DOHH2 (cell line): ENCODE measurements around the gene WWTR1.

Source experiments
- H3F3A ChIP-seq: fragments of 200-600 bp; sonication (generic), shearing (Covaris generic); 2 replicates; pipeline ENCODE4 v1.6.0; 2016; ENCODE audit warnings: antibody characterized with exemption, mild to moderate bottlenecking; ENCODE audit not compliant: control insufficient read depth, insufficient read depth
- H3K27ac ChIP-seq: fragments of 200-600 bp; sonication (generic); 2 replicates; pipeline ENCODE4 v1.5.1; 2014; ENCODE audit warnings: low read depth, mild to moderate bottlenecking, low read length, moderate library complexity
- H3K27me3 ChIP-seq: fragments of 200-600 bp; sonication (generic); 2 replicates; pipeline ENCODE4 v1.6.1; 2014; ENCODE audit warnings: mild to moderate bottlenecking, low read length, mixed read lengths; ENCODE audit not compliant: control insufficient read depth
- H3K36me3 ChIP-seq: fragments of 200-600 bp; sonication (generic); 2 replicates; pipeline ENCODE4 v1.6.1; 2014; ENCODE audit warnings: mild to moderate bottlenecking, low read length, moderate library complexity, mixed read lengths; ENCODE audit not compliant: control insufficient read depth
- H3K4me1 ChIP-seq: fragments of 200-600 bp; sonication (generic); 2 replicates; pipeline ENCODE4 v1.6.1; 2014; ENCODE audit warnings: mild to moderate bottlenecking, low read length, mixed read lengths; ENCODE audit not compliant: control insufficient read depth
- H3K4me2 ChIP-seq: fragments of 200-600 bp; sonication (generic); 2 replicates; pipeline ENCODE4 v1.6.0; 2014; ENCODE audit warnings: mild to moderate bottlenecking, low read length, moderate library complexity
- H3K4me3 ChIP-seq: fragments of 200-600 bp; sonication (generic); 2 replicates; pipeline ENCODE4 v1.5.1; 2014; ENCODE audit warnings: mild to moderate bottlenecking, low read length, mixed read lengths
- H3K79me2 ChIP-seq: fragments of 200-600 bp; sonication (generic); 2 replicates; pipeline ENCODE4 v1.6.1; 2014; ENCODE audit warnings: mild to moderate bottlenecking, low read length, mixed read lengths; ENCODE audit not compliant: control insufficient read depth
- H3K9me2 ChIP-seq: fragments of 200-600 bp; sonication (generic); replicated peaks from 2 replicates; pipeline ENCODE4 v1.6.1; 2014; ENCODE audit warnings: mild to moderate bottlenecking, low read length, mixed read lengths; ENCODE audit not compliant: control insufficient read depth
- H3K9me3 ChIP-seq: fragments of 200-600 bp; sonication (generic); 2 replicates; pipeline ENCODE4 v1.6.1; 2014; ENCODE audit warnings: antibody characterized with exemption, low read length, mixed read lengths; ENCODE audit not compliant: control insufficient read depth, insufficient read depth
- H4K20me1 ChIP-seq: fragments of 200-600 bp; sonication (generic); 2 replicates; pipeline ENCODE4 v1.6.0; 2014; ENCODE audit warnings: low read depth, mild to moderate bottlenecking, antibody characterized with exemption, low read length, moderate library complexity; ENCODE audit not compliant: control insufficient read depth, insufficient read depth
- CTCF ChIP-seq: fragments of 200-600 bp; sonication (generic); IDR thresholded peaks from one replicate; pipeline ENCODE4 v1.5.1; 2014; ENCODE audit warnings: antibody characterized with exemption, mild to moderate bottlenecking, low read depth, low read length; ENCODE audit not compliant: poor library complexity, severe bottlenecking
- EZH2phosphoT487 ChIP-seq: fragments of 200-600 bp; sonication (generic); IDR thresholded peaks from 2 replicates; pipeline ENCODE4 v1.6.1; 2017; ENCODE audit warnings: borderline replicate concordance, mild to moderate bottlenecking, antibody characterized with exemption, low read length, moderate library complexity, mixed read lengths

Gene WWTR1

GRCh38 chr3:149567381-149567780 lies 90.4 kb downstream of the WWTR1 start:
- Histone ChIP-seq H3K27me3 (no peaks in the 10 kb centered on the region), H3K4me3 (no peak overlapping the region), H4K20me1 (no peaks in the 10 kb centered on the region), H3K36me3 (no peaks in the 10 kb centered on the region), H3K79me2 (no peaks in the 10 kb centered on the region), H3F3A (no peaks in the 10 kb centered on the region), H3K9me2 (no peaks in the 10 kb centered on the region), H3K4me2 (no peak overlapping the region), H3K27ac (no peak overlapping the region), H3K9me3 (no peaks in the 10 kb centered on the region), H3K4me1 (no peaks in the 10 kb centered on the region)
- no peak for TF ChIP-seq CTCF
- TF ChIP-seq EZH2phosphoT487, result no peak

GRCh38 chr3:149566292-149566975 lies 91.4 kb downstream of the WWTR1 start:
- Histone ChIP-seq H3K36me3 (no peaks in the 10 kb centered on the region), H3K27ac (no peak overlapping the region), H3F3A (no peaks in the 10 kb centered on the region), H3K9me3 (no peaks in the 10 kb centered on the region), H3K4me3 (no peak overlapping the region), H3K4me2 (no peak overlapping the region), H3K27me3 (no peaks in the 10 kb centered on the region), H3K79me2 (no peaks in the 10 kb centered on the region), H3K9me2 (no peaks in the 10 kb centered on the region), H4K20me1 (no peaks in the 10 kb centered on the region), H3K4me1 (no peaks in the 10 kb centered on the region)
- no peak for TF ChIP-seq CTCF
- TF ChIP-seq EZH2phosphoT487, result no peak

- Histone ChIP-seq H3K9me3 (no peaks in the 10 kb centered on the region), H3K79me2 (no peaks in the 10 kb centered on the region), H3K27me3 (no peaks in the 10 kb centered on the region), H3F3A (no peaks in the 10 kb centered on the region), H3K27ac (no peak overlapping the region), H3K36me3 (no peaks in the 10 kb centered on the region), H3K4me2 (no peak overlapping the region), H3K4me3 (no peak overlapping the region), H4K20me1 (no peaks in the 10 kb centered on the region), H3K9me2 (no peaks in the 10 kb centered on the region), H3K4me1 (no peaks in the 10 kb centered on the region)
- TF ChIP-seq EZH2phosphoT487 (no peak), CTCF (no peak)
Measured at GRCh38 chr3:149564079-149564478, 93.7 kb downstream of the WWTR1 start.
